HepG2 (cell line): Measurements from ENCODE around the gene GLT1D1. TPM values are rescaled to one million over a fixed set of nuclear protein-coding genes. Genes with fewer than 3 reads are reported as not detected.

Experiments used
- ATAC-seq: fragments of 200-7000 bp; cut with Tn5 transposase; 3 replicates; pipeline ENCODE4 v1.9.1; 2020; ENCODE audit warnings: mild to moderate bottlenecking, moderate library complexity
- BruUV-seq: library from RNA; stranded (reverse); fragments of 400-500 nt; replicated peaks from 2 replicates; lab custom pipeline; 2021; lab: Mats Ljungman, UMichigan
- CTCF ChIA-PET: fragments of 300-600 bp; formaldehyde crosslinking; extraction: SDS; loops from one replicate; lab custom pipeline; 2021; ENCODE audit warnings: low total read pairs, inconsistent platforms, low intra/inter-chr PET ratio; lab: Yijun Ruan, JAX
- POLR2A ChIA-PET: fragments of 350-600 bp; sonication (Branson Sonifier 250); formaldehyde crosslinking; loops from one replicate; lab custom pipeline; 2020; ENCODE audit warnings: antibody characterized with exemption, inconsistent platforms; lab: Yijun Ruan, JAX
- DNase-seq: peaks from one replicate; pipeline ENCODE4 v3.0.0-alpha.2; 2015; ENCODE audit warnings: low spot score
- FAIRE-seq: peaks from 3 replicates; lab custom pipeline; 2011; peaks lifted over from hg19 to GRCh38; lab: Jason Lieb, UNC
- H2AFZ ChIP-seq: one replicate; pipeline ENCODE4 v1.6.1; 2011; ENCODE audit warnings: low read length, inconsistent platforms
- H3K27ac ChIP-seq: fragments of 300-600 bp; 3 replicates; pipeline ENCODE4 v1.8.0; 2011; ENCODE audit warnings: mixed run types, mild to moderate bottlenecking, mixed read lengths, low read length, inconsistent platforms; ENCODE audit not compliant: insufficient read depth; ENCODE audit errors: extremely low read length
- H3K27me3 ChIP-seq, 2 experiments: fragments of 200-600 bp in 1 of 2; 2 replicates in 1 of 2; 3 replicates in 1 of 2; pipeline versions ENCODE4 v1.6.0 to v1.8.0; 2011; ENCODE audit warnings: low read length in 2 of 2, mild to moderate bottlenecking in 2 of 2, moderate library complexity in 2 of 2, inconsistent platforms in 1 of 2; ENCODE audit not compliant: insufficient read depth in 2 of 2, control insufficient read depth in 1 of 2
- H3K36me3 ChIP-seq, 2 experiments: fragments of 200-600 bp in 1 of 2; replicated peaks in 1 of 2; 2 replicates in 1 of 2; 3 replicates in 1 of 2; pipeline versions ENCODE4 v1.5.1 to v1.8.0; 2011; ENCODE audit warnings: low read length in 2 of 2, inconsistent platforms in 1 of 2; ENCODE audit not compliant: insufficient read depth in 2 of 2, control insufficient read depth in 1 of 2
- H3K4me1 ChIP-seq: 2 replicates; pipeline ENCODE4 v1.5.1; 2012; ENCODE audit warnings: low read length, inconsistent platforms; ENCODE audit not compliant: insufficient read depth
- H3K4me2 ChIP-seq: 2 replicates; pipeline ENCODE4 v1.6.0; 2011; ENCODE audit warnings: low read depth, low read length, inconsistent platforms
- H3K4me3 ChIP-seq, 3 experiments: fragments of 200-600 bp in 1 of 3; sonication (generic), shearing (Covaris generic) in 1 of 3; replicated peaks in 1 of 3; 2 replicates each; pipeline ENCODE4 v1.5.1; 2011 to 2016; ENCODE audit warnings: low read length in 3 of 3, inconsistent platforms in 2 of 3, low read depth in 2 of 3, mild to moderate bottlenecking in 2 of 3, control low read depth in 1 of 3, mixed read lengths in 1 of 3; ENCODE audit not compliant: insufficient read depth in 1 of 3
- H3K79me2 ChIP-seq: one replicate; pipeline ENCODE4 v1.6.1; 2011; ENCODE audit warnings: low read length, inconsistent platforms; ENCODE audit not compliant: insufficient read depth
- H3K9ac ChIP-seq: 2 replicates; pipeline ENCODE4 v1.6.0; 2011; ENCODE audit warnings: mild to moderate bottlenecking, low read depth, low read length, inconsistent platforms; ENCODE audit not compliant: insufficient read depth
- H3K9me3 ChIP-seq: 2 replicates; pipeline ENCODE4 v1.5.1; 2012; ENCODE audit warnings: mild to moderate bottlenecking, low read length
- H4K20me1 ChIP-seq: 2 replicates; pipeline ENCODE4 v1.6.0; 2011; ENCODE audit warnings: inconsistent platforms, mild to moderate bottlenecking, low read length, moderate library complexity; ENCODE audit not compliant: insufficient read depth
- GLMP ChIP-seq: sonication (generic); formaldehyde crosslinking; IDR thresholded peaks from 2 replicates; pipeline ENCODE4 v1.9.0; 2021; ENCODE audit warnings: missing genetic modification reagents, mild to moderate bottlenecking, borderline replicate concordance
- HNRNPK ChIP-seq: fragments of 200-400 bp; formaldehyde crosslinking; IDR thresholded peaks from 2 replicates; pipeline ENCODE4 v1.6.1; 2018; ENCODE audit warnings: low read length, low read depth, moderate library complexity, mild to moderate bottlenecking; ENCODE audit not compliant: poor library complexity, severe bottlenecking
- KAT2B ChIP-seq: fragments of 150-350 bp; IDR thresholded peaks from 2 replicates; pipeline ENCODE4 v1.6.1; 2014; ENCODE audit warnings: low read depth, low read length, borderline replicate concordance
- NFAT5 ChIP-seq: sonication (generic); formaldehyde crosslinking; IDR thresholded peaks from 2 replicates; pipeline ENCODE4 v1.4.0; 2020; ENCODE audit warnings: missing genetic modification reagents
- NFE2L2 ChIP-seq: fragments of 150-350 bp; IDR thresholded peaks from 2 replicates; pipeline ENCODE4 v1.6.1; 2014; ENCODE audit warnings: low read length
- NR2C2 ChIP-seq: sonication (generic); formaldehyde crosslinking; IDR thresholded peaks from 2 replicates; pipeline ENCODE4 v1.4.0; 2020; ENCODE audit warnings: missing genetic modification reagents, mild to moderate bottlenecking, moderate library complexity, borderline replicate concordance
- PITX1 ChIP-seq: sonication (generic); formaldehyde crosslinking; IDR thresholded peaks from 2 replicates; pipeline ENCODE4 v1.5.1; 2020; ENCODE audit warnings: mild to moderate bottlenecking, missing genetic modification reagents
- POGK ChIP-seq: sonication (generic); formaldehyde crosslinking; conservative IDR thresholded peaks from 2 replicates; pipeline ENCODE4 v1.8.0; 2022; ENCODE audit warnings: mild to moderate bottlenecking, moderate library complexity, missing genetic modification reagents
- POGZ ChIP-seq: sonication (generic); formaldehyde crosslinking; IDR thresholded peaks from 2 replicates; pipeline ENCODE4 v1.4.0; 2020; ENCODE audit warnings: mild to moderate bottlenecking, missing genetic modification reagents
- RELA ChIP-seq: sonication (generic); formaldehyde crosslinking; IDR thresholded peaks from 2 replicates; pipeline ENCODE4 v1.4.0; 2020; ENCODE audit warnings: missing genetic modification reagents
- ZBTB14 ChIP-seq: sonication (generic); formaldehyde crosslinking; IDR thresholded peaks from 2 replicates; pipeline ENCODE4 v1.4.0; 2020; ENCODE audit warnings: missing genetic modification reagents
- ZNF260 ChIP-seq: sonication (generic); formaldehyde crosslinking; IDR thresholded peaks from 2 replicates; pipeline ENCODE4 v1.4.0; 2020; ENCODE audit warnings: missing genetic modification reagents, low read depth, mild to moderate bottlenecking, borderline replicate concordance
- ZNF550 ChIP-seq: sonication (generic); formaldehyde crosslinking; IDR thresholded peaks from 2 replicates; pipeline ENCODE4 v1.4.0; 2020; ENCODE audit warnings: mild to moderate bottlenecking, missing genetic modification reagents, borderline replicate concordance
- ZNF747 ChIP-seq: sonication (generic); formaldehyde crosslinking; IDR thresholded peaks from 2 replicates; pipeline ENCODE4 v1.8.1; 2023; ENCODE audit warnings: missing genetic modification reagents, mild to moderate bottlenecking, borderline replicate concordance
- ZSCAN30 ChIP-seq: sonication (generic); formaldehyde crosslinking; IDR thresholded peaks from 2 replicates; pipeline ENCODE4 v1.5.0; 2020; ENCODE audit warnings: mild to moderate bottlenecking, missing genetic modification reagents
- WGBS: methylation state at CpG from one replicate; pipeline ENCODE4 v1.1.6; 2017; ENCODE audit warnings: low lambda C conversion rate; 5-methylcytosine and 5-hydroxymethylcytosine counted together
- in situ Hi-C: cut with HindIII; loops from 2 replicates; pipeline ENCODE4 v1.10.0; 2017; ENCODE audit warnings: low pct_unique_long_range_greater_than_20kb; ENCODE audit not compliant: extremely low pct_ligation_motif_present
- intact Hi-C: fragments of 100-400 bp; cut with micrococcal nuclease; formaldehyde crosslinking; loops from one replicate; pipeline ENCODE4 v1.10.0; 2022; ENCODE audit not compliant: unreplicated experiment
- polyA plus RNA-seq, 8 experiments: library from polyadenylated mRNA; depleted of rRNA in 3 of 8; stranded (reverse) in 7 of 8; unstranded in 1 of 8; fragments of >200 nt; fragmentation: Illumina TruSeq in 4 of 8; extraction: Trizol in 4 of 8; gene quantifications; 2 replicates each; pipeline versions ENCODE4 v1.2.1 to v1.2.3, GENCODE V29; 2011 to 2016; ENCODE audit warnings: low read depth in 4 of 8, missing spikeins in 1 of 8, mixed read lengths in 1 of 8; ENCODE audit not compliant: insufficient read depth in 1 of 8
- total RNA-seq, 5 experiments: library from RNA; depleted of rRNA; stranded (reverse); fragments of >200 nt; fragmentation: Illumina TruSeq; extraction: Trizol; gene quantifications; 2 replicates each; pipeline ENCODE4 v1.2.3, GENCODE V29; 2016; ENCODE audit warnings: low read depth in 1 of 5

The GLT1D1 gene
- total and polyA plus RNA-seq, 2 of the 13 experiments (the other 11 are each of a cell fraction or from before 2014, with no cell fraction given), result 0.09 to 0.17 TPM

- H3K27ac ChIP-seq, result no peak overlapping the region
- no peak overlapping the region for H3K9ac ChIP-seq
- intact Hi-C loops, result no loop called here
- H3K27me3 ChIP-seq, result peaks cover 0 to 7% of the 10 kb centered on the region in 2 experiments; a peak in 2 of 5 replicates
- BruUV-seq, result no TSS peak
- TF ChIP-seq GLMP (CRISPR knock-in tag), result no peak
- TF ChIP-seq KAT2B, result no peak
- no peak for TF ChIP-seq POGZ
- no peak for TF ChIP-seq PITX1 (CRISPR knock-in tag)
- TF ChIP-seq NFE2L2, result no peak
- TF ChIP-seq ZNF550 (CRISPR knock-in tag), result no peak
- TF ChIP-seq POGK (CRISPR knock-in tag), result no peak
- TF ChIP-seq ZNF747 (CRISPR knock-in tag), result no peak
- TF ChIP-seq NFAT5 (CRISPR knock-in tag), result no peak
- no peak for TF ChIP-seq NR2C2 (CRISPR knock-in tag)
- TF ChIP-seq ZNF260 (CRISPR knock-in tag), result no peak
- TF ChIP-seq HNRNPK, result no peak
- no peak for TF ChIP-seq ZBTB14 (CRISPR knock-in tag)
- TF ChIP-seq ZSCAN30 (CRISPR knock-in tag), result no peak
- no peak for TF ChIP-seq RELA
- H3K4me2 ChIP-seq, result no peak overlapping the region
- no peaks in the 10 kb centered on the region for H3K79me2 ChIP-seq
- ATAC-seq, result no peak
- POLR2A ChIA-PET, result no interaction called here
- H3K4me1 ChIP-seq, result peaks cover 36% of the 10 kb centered on the region
- CTCF ChIA-PET, result no interaction called here
- in situ Hi-C loops, result no loop called here
- H2AFZ ChIP-seq, result no peak overlapping the region
- FAIRE-seq, result no peak
- no peaks in the 10 kb centered on the region for H4K20me1 ChIP-seq
- no peak for DNase-seq
- H3K4me3 ChIP-seq, result no peak overlapping the region
- no peaks in the 10 kb centered on the region for H3K36me3 ChIP-seq
- H3K9me3 ChIP-seq, result no peaks in the 10 kb centered on the region
- WGBS, result 80% methylated on average over 9 of the region's 9 CpGs
These were observed 6.0 kb downstream of the GLT1D1 start for GRCh38 chr12:128859311-128859710.
